ENCODE measurements around the gene CFAP58.

Gene CFAP58

DNA sequence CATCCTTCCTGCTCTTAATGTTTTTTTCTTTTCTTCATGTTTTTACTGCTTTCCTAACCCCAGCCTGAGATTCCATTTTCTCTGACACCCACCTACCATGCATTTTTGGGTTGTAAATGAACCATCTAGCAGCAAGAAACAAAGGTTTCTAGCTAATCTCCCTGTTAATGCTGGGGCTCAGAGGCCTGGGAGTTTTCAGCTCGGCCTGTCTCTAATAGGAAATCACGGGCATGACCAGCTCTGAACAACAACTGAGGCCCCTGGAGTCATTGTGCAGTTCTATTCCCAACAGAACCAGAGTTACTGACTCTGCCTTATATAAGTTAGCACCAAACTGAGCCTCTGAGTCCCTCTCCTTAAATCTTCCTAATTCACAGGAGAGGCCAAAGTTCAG lies 134.8 kb downstream of the CFAP58 start:
- no peak for DNase-seq

DNA sequence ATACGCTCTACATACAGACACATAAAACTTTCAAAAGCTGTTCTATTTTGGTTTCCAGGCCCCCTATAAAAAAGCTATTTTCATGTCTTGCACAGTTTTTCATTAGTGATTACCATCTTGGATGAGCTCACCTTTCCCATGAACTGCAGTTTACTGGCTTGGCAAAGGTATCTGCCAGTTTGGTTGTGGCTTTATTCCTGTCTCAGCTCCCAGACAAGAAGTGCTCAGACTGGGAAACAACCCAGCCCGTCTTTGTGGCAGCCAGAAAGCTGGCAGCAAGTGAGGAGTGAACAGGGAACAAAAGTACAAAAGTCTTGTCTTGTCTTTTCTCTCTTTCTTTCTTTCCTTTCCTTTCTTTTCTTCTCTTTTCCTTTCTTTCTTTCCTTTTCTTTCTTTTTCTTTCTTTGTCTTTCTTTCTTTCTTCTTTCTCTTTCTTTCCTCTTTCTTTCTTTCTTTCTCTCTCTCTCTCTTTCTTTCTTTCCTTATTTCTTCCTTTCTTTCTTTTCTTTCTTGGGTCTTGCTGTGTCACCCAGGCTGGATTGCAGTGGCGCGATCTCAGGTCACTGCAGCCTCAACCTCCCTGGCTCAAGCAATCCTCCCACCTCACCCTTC lies 138.8 kb downstream of the CFAP58 start:
- DNase-seq = no peak

DNA sequence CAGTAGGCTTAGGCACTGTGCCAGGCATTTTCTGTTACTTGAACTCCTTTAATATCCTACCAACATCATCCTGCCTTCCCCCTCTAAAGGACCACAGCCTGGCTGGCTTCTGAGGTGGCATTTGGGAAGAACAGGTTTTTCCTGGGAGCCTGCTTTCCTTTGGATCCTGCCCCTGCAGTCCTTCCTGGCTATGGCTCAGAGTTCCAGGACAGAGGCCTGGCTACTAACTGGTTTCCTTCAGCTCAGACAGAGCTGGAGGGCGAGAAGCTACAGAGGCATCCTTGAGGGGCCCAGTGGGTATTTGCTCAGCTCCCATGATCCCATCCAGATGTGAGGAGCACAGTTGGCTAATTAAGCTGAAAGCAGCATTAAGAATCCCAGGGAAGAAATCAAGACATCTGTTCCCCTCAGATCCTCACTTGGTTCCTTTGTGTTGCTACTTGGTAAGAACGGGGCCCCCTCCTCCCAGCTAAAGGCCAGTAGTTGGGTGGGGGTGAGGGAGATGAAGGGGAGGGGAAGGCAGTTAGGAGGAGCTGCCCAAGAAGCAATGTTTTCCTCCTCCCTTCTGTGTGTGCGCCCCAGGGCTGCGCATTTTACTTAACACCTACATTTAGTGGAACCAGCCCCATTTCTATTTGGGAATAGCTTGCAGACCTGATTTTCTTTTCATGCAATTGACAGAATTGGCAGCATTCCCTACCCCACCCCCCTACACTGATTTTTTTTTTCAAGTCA lies 144.9 kb downstream of the CFAP58 start:
- no peak for DNase-seq

DNA sequence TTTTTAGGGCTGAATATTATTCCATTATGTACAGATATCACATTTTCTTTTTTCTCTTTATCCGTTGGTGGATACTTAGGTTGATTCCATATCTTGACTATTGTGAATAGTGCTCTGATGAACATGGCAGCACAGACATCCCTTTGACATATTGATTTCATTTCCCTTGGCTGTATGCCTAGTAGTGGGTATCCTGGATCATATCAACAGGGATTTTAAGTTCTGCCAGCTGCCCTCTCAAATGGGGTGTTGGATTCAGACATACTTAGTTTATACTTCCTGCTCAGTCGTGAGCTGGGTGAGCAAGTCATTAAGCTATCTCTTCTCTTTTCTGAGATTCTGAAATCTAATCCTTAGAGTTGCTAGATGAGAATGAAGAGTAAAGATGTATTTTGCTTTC lies 147.8 kb downstream of the CFAP58 start:
- DNase-seq = no peak

DNA sequence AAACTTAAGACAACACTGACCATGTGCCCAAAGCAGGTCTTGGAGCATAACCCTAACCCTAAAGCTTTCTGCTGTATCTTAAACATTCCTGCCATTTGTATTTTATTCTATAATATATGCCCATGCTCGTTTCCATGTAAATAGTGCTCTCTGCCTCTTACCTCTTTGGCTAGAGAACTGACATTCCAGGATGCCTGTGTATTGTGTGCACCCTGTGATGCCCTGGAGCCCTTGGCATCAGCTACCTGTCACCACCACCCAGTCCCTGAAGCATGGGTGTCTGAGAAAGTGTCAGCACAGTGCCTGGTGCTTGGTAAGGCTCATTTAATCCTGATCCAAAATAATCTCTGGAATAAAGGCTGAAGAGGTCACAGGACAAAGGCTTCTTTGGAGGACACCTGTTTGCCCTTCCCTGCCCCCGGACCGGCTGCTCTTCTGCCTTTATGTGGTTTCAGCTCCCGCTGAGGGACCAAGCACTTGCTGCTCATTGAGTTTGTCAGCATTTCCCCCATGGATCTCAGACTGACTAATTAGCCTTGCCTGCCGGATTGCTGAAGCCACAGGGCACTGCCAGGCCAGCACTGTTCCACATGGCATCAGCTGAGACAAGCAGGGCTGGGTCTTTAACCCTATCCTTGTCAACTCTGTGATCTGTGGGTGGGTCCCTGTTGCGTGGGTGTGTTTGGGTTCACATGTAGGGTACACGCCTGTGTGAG lies 148.4 kb downstream of the CFAP58 start:
- no peak for DNase-seq

DNA sequence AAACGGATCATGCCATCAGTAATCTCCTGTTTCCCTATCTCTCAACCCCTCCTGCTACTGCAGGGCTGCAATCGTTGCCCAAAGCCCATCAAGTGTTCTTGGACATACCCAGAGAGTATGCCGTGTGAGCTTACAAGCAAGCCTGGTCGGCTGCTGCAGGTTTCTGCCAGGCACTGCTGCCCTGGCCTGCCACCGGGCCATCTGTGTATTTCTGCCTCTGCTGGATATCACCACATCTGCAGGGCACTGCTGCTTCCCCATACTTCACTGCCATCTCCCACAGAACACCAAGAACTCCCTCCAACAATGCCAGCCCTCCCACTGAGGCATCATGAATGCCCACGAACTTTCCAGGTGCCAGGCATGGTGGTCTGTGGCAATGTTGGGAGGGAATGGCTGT lies 149.3 kb downstream of the CFAP58 start:
- DNase-seq = no peak
